Measurements from ENCODE around the gene KCNK5.

KCNK5 gene

DNA sequence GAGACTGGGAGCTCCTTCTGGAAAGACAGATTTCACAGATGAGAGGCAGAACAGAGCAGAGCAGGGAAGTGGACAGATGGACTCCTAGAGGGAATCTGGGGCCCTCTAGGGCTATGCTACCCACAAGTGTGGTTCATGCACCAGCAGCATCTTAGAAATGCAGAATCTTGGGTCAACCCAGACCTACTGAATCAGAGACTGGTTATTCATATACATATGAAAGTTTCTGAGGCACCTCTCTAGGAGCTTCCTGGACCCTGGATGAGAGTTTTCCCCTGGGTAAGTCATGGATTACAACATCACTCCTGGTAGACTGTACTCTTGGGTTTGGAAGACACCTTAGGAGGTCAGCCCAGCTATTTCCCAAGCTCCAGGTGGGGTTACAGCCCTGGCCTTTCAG lies 58.9 kb downstream of the KCNK5 start:
- DNase-seq = no peak

DNA sequence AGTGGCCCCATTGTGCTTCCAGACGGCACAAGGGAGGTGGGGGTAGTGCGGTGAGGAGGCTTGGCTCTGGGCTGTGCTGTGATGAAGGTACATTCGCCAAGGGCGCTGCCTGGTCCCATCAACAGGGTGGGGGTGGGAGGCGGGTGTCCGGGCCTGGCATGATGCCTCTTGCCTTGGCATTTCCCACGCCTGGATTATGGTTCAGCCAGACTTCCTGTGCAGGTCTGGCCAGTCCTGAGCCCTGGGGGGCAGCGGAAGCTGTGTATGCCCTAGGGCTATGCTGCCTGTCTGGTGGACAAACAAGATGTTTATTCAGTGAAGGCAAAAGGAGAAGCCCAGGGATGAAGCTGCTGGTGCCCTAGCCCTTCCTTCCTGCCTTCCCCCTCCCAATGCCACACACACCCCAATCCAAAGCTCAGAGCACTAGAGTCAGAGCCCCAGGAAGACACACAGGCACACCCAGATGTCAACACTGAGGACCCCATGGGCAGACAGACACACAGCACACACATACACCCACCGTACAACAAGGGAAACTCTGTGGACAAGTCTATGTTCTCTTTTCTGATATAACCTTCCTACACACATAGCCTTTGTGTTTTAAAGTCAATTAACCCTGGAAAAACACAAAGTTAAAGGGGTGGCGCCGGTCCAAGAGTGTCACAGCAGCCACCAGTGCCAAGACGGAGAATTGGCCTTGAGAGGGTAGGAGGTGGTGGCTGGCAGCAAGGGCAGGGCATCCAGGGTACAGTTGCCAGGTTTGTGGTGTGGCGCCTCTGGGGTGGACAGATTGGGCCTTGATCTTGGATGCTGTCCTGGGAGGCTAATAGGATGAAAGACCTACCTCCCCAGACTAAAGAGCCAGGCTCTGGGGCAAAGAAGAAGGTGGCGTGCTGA lies 59.6 kb downstream of the KCNK5 start:
- DNase-seq = no peak

DNA sequence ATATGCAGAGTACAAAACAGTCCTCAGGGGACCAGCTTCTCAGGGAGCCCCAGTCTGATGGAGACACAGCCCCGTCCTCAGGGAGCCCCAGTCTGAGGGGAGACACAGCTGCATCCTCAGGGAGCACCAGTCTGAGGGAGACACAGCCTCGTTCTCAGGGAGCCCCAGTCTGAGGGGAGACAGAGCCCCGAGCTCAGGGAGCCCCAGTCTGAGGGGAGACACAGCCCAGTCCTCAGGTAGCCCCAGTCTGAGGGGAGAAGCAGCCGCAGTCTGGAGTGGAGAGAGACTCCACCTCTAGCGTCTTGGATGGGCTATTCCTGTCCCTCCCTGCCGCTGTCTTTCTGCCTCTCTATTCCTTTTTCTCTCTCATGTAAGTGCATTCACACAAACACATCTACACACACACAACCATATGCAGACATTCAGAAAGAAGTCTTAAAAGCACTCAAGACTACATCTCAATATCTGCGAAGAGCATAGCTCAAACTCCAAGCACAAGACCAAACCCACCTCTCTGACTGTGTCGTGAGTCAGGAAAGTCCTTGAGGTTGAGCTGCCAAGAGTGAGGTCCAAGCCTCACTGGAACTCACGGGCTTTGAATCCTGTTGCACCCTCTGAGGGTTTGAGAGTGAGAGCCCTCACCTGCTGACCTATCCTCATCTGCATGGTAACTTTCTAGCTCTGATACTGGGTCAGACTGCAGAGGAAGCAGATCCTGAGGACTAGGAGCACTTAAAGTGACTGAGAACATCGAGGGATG lies 61.2 kb downstream of the KCNK5 start:
- no peak for DNase-seq

DNA sequence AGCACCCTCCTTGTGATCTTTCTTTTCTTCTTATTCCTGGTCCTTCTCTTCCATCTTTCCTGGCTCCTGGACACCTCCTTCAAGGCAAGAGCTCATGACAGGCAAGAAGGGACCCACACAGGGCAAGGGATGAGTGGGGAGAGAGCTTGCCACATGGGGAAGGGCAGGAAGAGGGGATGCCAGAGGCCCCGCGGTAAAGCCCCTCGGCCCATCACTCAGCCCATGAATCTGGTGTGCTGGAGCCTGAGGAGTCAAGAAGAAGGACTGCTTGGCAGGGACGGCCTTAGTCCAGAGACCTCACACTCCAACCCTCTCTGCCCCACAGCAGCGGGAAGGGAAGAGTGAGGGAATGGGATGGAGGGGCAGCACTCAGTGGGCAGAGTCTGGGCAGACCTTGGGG lies 62.0 kb downstream of the KCNK5 start:
- DNase-seq = no peak

DNA sequence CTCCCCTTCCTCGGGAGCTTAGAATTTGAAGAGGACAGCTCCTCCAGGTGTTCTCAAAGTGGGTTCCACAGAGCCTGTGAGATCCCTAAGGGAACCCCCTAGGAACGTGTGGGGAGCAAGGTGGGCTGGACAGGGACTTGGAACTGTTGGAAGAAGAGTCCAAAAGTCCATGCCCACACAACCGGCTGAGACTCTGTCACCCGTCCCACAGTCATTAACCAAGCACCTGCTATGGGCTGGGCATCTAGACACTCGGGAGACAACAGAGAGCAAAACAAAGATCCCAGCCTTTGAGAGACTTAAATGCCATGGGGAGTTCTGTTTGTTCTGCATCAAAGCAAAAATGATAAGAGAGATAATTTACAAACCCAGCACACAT lies 62.4 kb downstream of the KCNK5 start:
- no peak for DNase-seq

DNA sequence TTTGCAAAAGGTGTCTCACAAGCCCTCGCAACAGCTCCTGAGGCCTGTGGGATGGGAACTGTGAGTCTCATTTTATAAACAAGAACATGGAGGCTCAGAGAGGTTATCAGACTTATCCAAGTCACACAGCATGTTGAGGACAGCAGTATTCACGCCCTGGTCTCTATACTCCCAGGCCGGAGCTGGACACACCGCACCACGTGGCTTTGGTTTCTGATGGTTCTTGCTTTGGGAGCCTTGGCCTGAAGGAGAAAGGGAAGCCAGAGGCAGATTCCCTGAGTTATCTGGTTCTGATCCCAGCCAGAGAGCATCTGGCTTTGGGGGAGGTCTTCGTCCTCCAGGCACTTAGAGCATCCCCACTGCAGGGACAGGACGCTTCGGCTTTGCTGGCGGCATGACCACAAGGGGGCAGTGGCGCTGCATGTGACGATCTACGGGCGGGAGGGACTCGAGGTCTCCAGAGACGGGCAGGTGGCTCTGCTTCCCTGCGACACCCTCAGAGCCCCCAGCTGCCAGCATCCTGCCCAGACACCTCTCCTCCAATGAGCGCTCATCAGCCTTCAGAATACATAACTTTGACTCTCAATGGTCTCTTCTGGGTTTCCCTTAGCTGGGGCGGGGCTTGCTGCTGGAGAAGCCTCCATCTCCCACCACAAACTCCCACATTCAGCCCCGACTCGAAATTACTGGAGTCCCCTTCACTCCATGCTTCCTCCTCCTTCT lies 62.9 kb downstream of the KCNK5 start:
- DNase-seq = no peak

DNA sequence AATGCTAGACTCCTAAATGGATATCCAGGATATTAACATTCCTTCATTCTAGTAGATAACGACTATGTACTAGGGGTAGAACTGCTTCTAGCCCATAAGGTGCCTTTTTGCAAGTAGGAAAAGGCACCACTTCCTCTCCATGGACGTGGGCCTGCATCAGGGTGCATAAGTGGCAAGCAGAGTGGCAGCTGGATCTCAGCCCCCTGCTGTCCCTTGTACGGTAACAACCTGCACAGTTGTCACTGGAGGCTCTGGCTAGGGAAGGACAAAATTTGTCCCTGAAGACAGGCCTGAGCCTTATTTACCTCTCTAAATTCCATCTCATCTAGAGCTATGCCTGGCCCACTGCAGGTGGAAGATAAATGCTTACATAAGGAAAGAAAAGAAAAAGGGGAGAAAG lies 71.8 kb downstream of the KCNK5 start:
- no peak for DNase-seq

DNA sequence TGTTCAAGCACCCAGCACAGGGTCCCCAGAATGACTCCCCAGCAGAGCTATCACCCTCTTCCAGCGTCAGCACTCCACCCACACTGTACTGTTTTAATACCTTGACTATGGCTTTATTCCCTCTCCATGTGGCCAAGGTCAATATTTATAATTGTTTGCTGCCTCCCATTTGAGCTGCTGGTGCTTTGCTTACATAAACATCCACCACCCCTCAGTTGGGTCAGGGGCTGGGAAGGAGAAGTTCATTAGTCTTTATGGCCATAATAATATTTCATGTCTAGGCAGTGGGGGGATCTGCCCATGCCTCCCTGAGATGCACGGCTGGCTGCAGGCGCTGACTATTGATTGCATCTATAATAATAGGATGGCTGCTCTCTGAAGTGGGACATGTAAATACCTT lies 72.5 kb downstream of the KCNK5 start:
- DNase-seq = no peak

DNA sequence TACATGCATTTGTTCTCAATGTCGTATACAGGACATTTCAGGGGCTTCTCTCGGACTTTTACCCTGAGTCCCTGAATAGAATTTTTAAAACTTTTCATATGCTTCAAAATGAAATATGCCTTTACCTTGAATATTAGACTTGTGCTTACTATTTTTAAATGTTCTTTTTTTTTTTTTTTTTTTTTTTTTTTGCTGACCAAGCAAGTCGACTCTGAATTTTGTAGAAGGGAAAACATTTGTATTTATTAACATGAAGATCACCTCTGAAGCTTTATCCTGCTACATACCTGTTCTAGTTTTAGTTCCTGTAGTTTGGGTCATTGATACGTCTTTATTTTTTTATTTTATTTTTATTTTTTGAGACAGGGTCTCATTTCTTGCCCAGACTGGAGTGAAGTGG lies 74.6 kb downstream of the KCNK5 start:
- no peak for DNase-seq

DNA sequence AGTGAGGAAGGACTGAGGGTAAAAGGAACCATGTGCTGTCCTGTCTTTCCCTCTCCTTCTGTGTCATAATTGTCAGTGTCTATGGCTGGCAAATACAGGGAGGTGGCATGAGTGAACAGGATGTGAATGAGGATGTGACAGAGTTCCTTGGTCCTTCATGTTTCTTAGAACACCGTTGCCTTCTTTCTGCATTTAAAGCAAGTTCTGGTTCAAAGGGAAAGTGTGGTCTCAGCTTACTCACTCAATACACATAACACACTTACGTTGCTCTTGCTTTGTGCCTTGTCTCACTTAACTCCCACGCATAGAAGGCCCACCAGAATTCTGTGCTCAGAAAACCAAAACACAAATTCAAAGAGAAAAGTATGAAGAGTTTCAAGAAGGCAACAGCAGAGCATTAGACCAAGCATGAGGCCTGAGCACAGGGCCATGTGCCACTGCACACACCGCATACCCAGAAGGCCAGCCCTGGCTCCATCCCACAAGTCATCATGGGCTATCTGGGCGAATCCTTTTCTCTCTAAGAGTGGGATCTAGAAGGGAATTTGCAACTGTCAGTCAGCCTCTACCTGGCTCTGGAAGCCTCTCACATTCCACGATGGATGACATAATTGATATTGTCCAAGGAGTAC lies 75.4 kb downstream of the KCNK5 start:
- no peak for DNase-seq

DNA sequence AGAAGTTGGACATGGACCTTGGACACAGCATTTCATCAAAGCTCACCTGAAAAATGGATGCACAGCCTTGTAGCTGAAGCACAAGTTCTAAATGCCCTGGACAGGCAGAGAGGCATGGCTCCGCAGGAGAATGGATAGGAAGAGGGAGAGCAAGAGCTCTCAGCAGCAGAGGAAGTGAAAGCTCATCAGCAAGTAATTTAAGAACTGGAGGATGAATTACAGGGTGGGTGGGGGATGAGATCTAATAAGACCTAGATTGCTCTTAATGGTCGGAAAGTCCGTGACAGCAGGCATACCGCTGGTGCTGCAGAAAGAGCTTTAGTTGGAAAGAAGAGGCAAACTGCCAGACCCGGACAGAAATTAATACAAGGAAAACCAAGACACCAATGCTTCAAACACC lies 77.0 kb downstream of the KCNK5 start:
- DNase-seq = no peak

DNA sequence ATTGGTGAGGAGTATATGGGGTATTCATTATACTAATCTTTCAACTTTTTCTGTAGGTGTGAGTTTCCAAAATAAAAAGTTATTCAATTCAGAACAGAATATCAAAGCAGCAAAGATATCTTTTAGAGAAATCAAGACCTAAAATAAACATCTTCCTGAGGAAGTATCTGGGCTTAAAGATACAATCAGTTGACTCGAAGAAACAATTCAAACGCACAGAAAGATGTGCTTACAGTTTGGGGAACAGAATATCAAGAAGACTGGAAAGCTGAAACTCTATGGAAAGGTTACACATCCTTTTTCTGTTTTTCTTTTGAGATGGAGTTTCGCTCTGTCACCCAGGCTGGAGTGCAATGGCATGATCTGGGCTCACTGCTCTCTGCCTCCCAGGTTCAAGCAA lies 78.1 kb downstream of the KCNK5 start:
- DNase-seq = no peak

DNA sequence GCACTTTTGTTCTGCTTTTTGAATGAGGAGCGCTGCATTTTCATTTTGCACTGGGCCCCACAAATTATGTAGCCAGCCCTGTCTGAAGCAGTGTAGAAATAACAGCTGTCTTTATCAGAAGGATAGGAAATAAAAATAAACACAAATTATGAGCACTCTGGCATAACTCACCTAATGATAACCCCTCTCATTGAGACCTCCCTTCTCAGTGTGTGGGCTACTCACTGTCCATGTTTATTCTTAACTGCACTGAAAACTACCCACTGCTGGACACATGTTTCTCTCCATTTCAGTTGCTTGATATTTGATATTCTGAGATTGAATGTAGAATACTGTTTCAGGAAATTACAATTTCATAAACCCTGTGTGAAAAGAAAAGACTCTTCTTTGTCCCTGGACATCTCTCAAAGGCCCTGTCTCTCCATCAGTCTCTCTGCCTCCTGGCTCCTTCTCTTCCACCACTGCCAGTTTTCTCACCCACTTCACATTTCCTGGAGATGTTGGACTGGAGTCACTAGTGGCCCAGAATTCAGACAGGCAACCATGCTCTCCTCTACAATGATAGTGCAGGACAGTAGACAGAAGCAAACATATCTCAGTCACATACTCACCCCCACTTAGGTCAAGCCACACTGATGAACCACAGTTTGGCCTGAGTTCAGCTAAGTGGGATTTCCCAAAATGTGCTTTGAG lies 84.6 kb downstream of the KCNK5 start:
- DNase-seq = no peak

DNA sequence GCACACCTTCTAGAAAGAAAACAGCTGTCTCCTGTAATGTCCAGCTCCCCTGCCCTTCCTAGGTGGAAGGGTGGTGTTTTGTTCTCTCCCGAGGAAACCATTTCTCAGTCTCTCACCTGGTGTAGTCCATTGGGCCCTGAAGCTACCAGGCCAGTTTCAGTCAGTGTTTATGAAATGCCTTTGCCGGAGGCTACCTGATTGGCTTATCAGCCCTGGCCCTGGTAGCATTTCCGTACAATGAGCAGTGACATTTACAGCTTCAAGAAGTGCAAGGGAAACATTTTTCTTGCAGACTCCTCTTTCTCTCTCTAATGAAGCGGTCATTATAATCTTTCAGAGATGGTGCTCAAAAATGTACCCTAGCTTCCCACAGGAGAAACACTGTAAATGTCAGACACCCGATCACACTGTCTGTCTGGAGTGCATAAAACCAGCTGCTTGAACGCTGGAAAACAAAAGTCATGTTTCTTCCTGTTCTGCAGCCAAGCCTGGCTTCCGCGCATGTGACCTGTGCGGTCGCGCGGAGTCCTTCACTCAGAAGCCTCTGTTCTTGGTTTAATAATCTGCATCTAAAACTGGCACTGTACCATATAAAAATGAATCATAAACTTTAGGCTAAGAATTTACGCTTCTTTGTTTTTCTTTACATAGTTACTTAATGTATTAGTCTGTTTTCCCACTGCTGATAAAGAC lies 85.9 kb downstream of the KCNK5 start:
- DNase-seq = no peak

DNA sequence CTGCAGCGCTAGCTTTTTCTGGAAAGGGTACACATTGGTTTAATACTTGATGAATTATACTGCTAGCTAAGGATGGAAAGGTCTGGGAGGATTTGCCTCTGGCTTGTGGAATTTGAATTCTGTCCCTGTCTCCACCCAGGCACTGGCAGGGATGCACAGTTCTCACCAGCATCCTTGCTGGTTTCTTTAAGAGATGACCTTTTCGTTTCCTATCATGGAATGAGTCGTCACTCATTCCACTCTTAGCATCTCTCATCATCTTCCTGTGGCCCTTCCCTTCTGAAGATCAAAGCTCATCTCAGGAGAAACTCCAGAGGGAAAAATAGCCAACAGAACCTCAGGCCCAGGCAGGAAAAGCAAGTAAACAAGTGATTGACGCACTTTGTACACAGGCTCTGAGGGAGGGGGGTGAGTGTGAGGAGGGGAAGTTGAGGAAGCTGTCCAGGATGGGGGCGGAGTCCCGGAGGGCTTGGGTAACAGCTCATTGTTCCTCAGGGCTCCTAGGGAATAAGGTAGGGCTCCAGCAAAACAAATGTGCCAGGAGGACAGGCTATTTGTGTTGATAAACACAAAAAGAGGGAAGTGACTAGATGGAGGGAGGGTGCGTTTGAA lies 88.6 kb downstream of the KCNK5 start:
- no peak for DNase-seq
